ENCODE measurements around the gene ZCCHC13.

ZCCHC13 gene

GRCh38 chrX:74274516-74274915 lies 29.5 kb upstream of the ZCCHC13 start:
- no peak for DNase-seq (ENCODE audit: low read depth)
- TF ChIP-seq CTCF (IDR thresholded peaks at IDR 0.05; ENCODE audit: low read depth, low read length, missing control alignments), result no peak
- in situ Hi-C loops (cut with HindIII; ENCODE audit: low sequenced_read_pairs), result no loop called here
- H3K4me3 ChIP-seq (ENCODE audit: low read depth, low read length), result no peak overlapping the region

DNA sequence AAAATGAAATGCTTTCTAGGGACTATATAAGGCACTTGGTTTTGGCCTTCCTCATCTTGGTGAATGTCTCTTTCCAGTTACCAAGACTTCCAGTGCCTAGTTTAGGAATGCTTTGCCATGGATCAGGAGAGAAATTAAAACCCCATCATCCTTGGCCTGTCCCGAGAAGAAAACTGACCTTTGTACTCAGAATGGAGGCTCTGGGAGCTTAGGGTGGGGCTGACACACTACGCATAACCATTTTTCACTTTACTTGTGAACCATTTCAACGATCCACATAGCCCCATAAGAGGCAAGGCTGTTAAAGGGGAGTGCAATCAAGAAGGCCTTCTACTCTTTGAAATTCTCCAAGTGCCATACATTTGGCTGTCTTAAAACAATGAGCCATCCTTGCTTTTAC lies 26.7 kb upstream of the ZCCHC13 start:
- TF ChIP-seq CTCF (IDR thresholded peaks at IDR 0.05; ENCODE audit: low read depth, low read length, missing control alignments), result no peak
- DNase-seq (ENCODE audit: low read depth), result no peak
- H3K4me3 ChIP-seq (ENCODE audit: low read depth, low read length), result no peak overlapping the region
- in situ Hi-C loops (cut with HindIII; ENCODE audit: low sequenced_read_pairs), result no loop called here

GRCh38 chrX:74277846-74278245 lies 26.1 kb upstream of the ZCCHC13 start:
- no peak for TF ChIP-seq CTCF (IDR thresholded peaks at IDR 0.05; ENCODE audit: low read depth, low read length, missing control alignments)
- DNase-seq (ENCODE audit: low read depth), result no peak
- no peak overlapping the region for H3K4me3 ChIP-seq (ENCODE audit: low read depth, low read length)
- in situ Hi-C loops (cut with HindIII; ENCODE audit: low sequenced_read_pairs), result no loop called here

DNA sequence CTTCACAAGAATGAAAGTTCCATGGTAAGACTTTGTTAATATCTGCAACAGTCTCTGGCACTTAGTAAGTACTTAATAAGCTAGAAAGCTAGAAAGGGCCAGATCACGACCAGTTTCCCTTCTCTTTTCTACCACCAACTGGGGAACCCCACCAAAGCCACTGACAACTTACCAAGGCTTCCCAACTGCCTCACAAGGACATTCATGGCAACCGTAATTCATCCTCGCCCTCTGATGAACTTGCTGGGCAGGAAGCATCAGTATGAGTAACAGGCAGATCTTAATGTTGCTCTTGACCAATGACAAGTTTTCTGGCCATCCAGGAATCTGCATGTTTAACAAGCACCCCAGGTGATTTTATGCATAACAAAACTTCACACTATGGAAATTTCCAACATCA lies 23.2 kb upstream of the ZCCHC13 start:
- H3K4me3 ChIP-seq (ENCODE audit: low read depth, low read length), result no peak overlapping the region
- no peak for DNase-seq (ENCODE audit: low read depth)
- in situ Hi-C loops (cut with HindIII; ENCODE audit: low sequenced_read_pairs), result no loop called here
- TF ChIP-seq CTCF (IDR thresholded peaks at IDR 0.05; ENCODE audit: low read depth, low read length, missing control alignments), result no peak

DNA sequence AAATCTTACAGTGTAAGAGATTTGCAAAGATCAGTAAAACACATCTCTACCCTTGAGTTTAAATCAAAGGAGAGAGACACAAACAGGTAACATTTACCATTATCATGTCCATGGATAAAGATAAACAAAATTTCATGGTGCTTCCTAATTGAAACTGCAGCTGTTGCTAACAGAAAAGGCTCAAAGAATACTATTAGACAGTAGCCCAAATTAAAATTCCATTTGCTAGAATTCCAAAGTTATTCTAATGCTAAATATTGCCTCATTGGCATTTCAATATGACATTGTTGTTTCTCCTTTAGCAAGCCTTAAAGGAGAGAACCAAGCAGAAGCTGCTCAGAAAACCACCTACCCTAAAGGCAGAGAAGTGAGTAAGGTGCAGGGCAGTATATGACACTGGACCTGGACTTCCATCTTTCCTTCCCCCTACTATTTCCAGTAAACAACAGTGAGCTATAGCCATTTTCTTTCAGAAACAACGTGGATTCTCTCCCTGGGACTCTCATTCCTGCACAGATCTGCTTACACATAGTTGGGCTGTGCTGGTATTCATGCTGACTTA lies 19.5 kb upstream of the ZCCHC13 start:
- TF ChIP-seq CTCF (IDR thresholded peaks at IDR 0.05; ENCODE audit: low read depth, low read length, missing control alignments), result no peak
- in situ Hi-C loops (cut with HindIII; ENCODE audit: low sequenced_read_pairs), result no loop called here
- no peak overlapping the region for H3K4me3 ChIP-seq (ENCODE audit: low read depth, low read length)
- DNase-seq (ENCODE audit: low read depth), result no peak

DNA sequence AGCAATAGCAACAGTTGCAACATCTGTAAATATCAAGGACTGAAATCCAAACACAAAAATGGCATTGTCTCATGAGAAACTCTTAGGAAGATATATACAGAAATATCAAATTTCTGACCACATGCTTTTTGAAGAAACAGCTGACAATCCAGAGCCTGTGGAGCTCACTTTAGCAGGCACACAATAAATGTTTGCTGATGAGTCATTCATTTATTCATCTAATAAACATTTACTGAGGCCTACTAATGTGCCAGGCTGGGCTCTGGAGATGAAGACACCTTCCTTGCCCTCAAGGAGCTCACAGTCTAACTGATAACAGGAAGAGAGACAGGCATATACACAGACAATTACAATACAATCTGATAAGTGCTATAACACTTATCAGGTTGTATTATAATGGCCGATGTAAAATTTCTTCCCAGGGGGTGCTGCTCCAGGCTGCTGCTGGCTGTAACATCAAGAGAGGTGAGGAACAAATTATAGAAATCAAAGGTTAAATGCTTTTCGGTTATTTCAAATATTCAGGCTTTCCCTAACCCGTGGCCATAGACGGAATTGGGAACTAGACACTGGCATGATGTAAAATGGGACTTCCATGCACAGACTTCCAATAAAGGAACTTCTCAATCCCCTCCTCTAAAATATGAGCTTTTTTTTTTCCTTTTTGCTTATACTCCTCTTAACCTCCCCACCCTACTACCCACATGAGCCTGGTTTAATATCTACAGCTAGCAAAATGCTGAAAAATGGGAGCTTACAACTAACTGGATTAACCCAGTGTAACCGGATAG lies 16.8 kb upstream of the ZCCHC13 start:
- in situ Hi-C loops (cut with HindIII; ENCODE audit: low sequenced_read_pairs), result no loop called here

More for the DNA sequence above, 16.8 kb upstream of the ZCCHC13 start:
- DNase-seq (ENCODE audit: low read depth), result no peak
- no peak overlapping the region for H3K4me3 ChIP-seq (ENCODE audit: low read depth, low read length)
- TF ChIP-seq CTCF (IDR thresholded peaks at IDR 0.05; ENCODE audit: low read depth, low read length, missing control alignments), result no peak

Measured in astrocyte of the cerebellum (primary cell).